HG03175 (cell line): ENCODE data around the gene ZFP57.
A peak's percentile ranks its signal among the peaks of the same experiment; 100 is the strongest.

Source experiments
- ATAC-seq: cut with Tn5 transposase; IDR thresholded peaks from one replicate; pipeline ENCODE4 v1.9.1; 2021; ENCODE audit warnings: mild to moderate bottlenecking, moderate library complexity; ENCODE audit not compliant: unreplicated experiment

Gene ZFP57

GRCh38 chr6:29680904-29681303 lies at the start of gene ZFP57:
Gene ZFP57, minus strand, starts transcription at chr6:29681152. Its CDS starts 4,149 bp downstream, at chr6:29677003.
- no peak for ATAC-seq

- no peak for ATAC-seq
Observed at GRCh38 chr6:29730575-29731126, 49.7 kb upstream of the ZFP57 start.

GRCh38 chr6:29729774-29730328 lies 48.9 kb upstream of the ZFP57 start:
- no peak for ATAC-seq

- ATAC-seq = no peak
Observed at GRCh38 chr6:29728875-29729270, 47.9 kb upstream of the ZFP57 start.

- no peak for ATAC-seq
Observed at GRCh38 chr6:29728173-29728874, 47.4 kb upstream of the ZFP57 start.

- no peak for ATAC-seq
Observed at GRCh38 chr6:29727637-29728036, 46.7 kb upstream of the ZFP57 start.

- ATAC-seq = no peak
Observed at GRCh38 chr6:29726571-29727194, 45.7 kb upstream of the ZFP57 start.

- no peak for ATAC-seq
Observed at GRCh38 chr6:29726001-29726400, 45.0 kb upstream of the ZFP57 start.

- ATAC-seq = no peak
Observed at GRCh38 chr6:29724937-29725869, 44.3 kb upstream of the ZFP57 start.

- peak; percentile 34 for ATAC-seq
Observed at GRCh38 chr6:29723666-29724588, 43.0 kb upstream of the ZFP57 start.

- peak; percentile 88 for ATAC-seq
Observed at GRCh38 chr6:29723262-29723665, 42.3 kb upstream of the ZFP57 start, which contains the start of gene HLA-F. Gene HLA-F, plus strand, starts transcription at chr6:29723434. Its CDS starts 30 bp downstream, at chr6:29723464.

GRCh38 chr6:29720863-29721262 lies 39.9 kb upstream of the ZFP57 start:
- ATAC-seq = no peak

GRCh38 chr6:29710281-29710941 lies 29.5 kb upstream of the ZFP57 start:
- ATAC-seq = no peak

- no peak for ATAC-seq
Observed at GRCh38 chr6:29709188-29709587, 28.2 kb upstream of the ZFP57 start.

GRCh38 chr6:29708432-29709179 lies 27.7 kb upstream of the ZFP57 start:
- ATAC-seq = no peak

GRCh38 chr6:29705389-29706231 lies 24.7 kb upstream of the ZFP57 start:
- ATAC-seq = no peak

GRCh38 chr6:29702519-29703103 lies 21.7 kb upstream of the ZFP57 start:
- no peak for ATAC-seq
